Stimulated activated naive CD8-positive, alpha-beta T cell treated with anti-CD3 and anti-CD28 coated beads, Interleukin-15, amount 100 ng/mL, for 72 hours (primary cell): ENCODE results near the gene CNIH2.
"Not testable (repeated sequence)": the region's sequence is repeated elsewhere in the genome, so short reads cannot be mapped to it uniquely, and the experiment has no call there.

Experiments
- ATAC-seq: fragments of 150-1000 bp; cut with Tn5 transposase; 2 replicates; pipeline ENCODE4 v1.10.0; 2021; ENCODE audit warnings: mild to moderate bottlenecking, moderate library complexity
- DNase-seq, 2 donors: peaks; one replicate each; pipeline ENCODE4 v3.0.0; 2021 to 2022
- H3K27ac Mint-ChIP-seq, 2 donors: one replicate each; pipeline ENCODE4 v1.8.0; 2022; ENCODE audit warnings: mild to moderate bottlenecking in 2 of 2, mixed read lengths in 2 of 2, moderate library complexity in 2 of 2
- H3K27me3 Mint-ChIP-seq: one replicate; pipeline ENCODE4 v1.8.0; 2022; ENCODE audit warnings: mixed read lengths
- H3K4me1 Mint-ChIP-seq: one replicate; pipeline ENCODE4 v1.8.0; 2022; ENCODE audit warnings: mild to moderate bottlenecking, mixed read lengths
- H3K4me3 Mint-ChIP-seq, 2 donors: one replicate each; pipeline ENCODE4 v1.8.0; 2022; ENCODE audit warnings: mild to moderate bottlenecking in 2 of 2, mixed read lengths in 2 of 2, moderate library complexity in 1 of 2
- H3K9me3 Mint-ChIP-seq, 2 donors: one replicate each; pipeline ENCODE4 v1.8.0; 2022; ENCODE audit warnings: mixed read lengths in 2 of 2

Gene CNIH2

GRCh38 chr11:66265531-66266377, 12.2 kb upstream of the CNIH2 start:
- Mint-ChIP-seq H3K9me3 (no peaks in the 10 kb centered on the region), H3K27ac (no peak overlapping the region), H3K4me1 (peaks cover 36% of the 10 kb centered on the region), H3K27me3 (no peaks in the 10 kb centered on the region), H3K4me3 (no peak overlapping the region)
- DNase-seq: no peak
- no peak for ATAC-seq

GRCh38 chr11:66266378-66267038, 11.5 kb upstream of the CNIH2 start:
- peak overlapping the region; percentile 90 to 95 for H3K4me3 Mint-ChIP-seq
- no peaks in the 10 kb centered on the region for H3K27me3 Mint-ChIP-seq
- DNase-seq: no peak
- no peak overlapping the region for H3K27ac Mint-ChIP-seq
- H3K9me3 Mint-ChIP-seq: no peaks in the 10 kb centered on the region
- no peak for ATAC-seq
- peaks cover 40% of the 10 kb centered on the region for H3K4me1 Mint-ChIP-seq

DNA sequence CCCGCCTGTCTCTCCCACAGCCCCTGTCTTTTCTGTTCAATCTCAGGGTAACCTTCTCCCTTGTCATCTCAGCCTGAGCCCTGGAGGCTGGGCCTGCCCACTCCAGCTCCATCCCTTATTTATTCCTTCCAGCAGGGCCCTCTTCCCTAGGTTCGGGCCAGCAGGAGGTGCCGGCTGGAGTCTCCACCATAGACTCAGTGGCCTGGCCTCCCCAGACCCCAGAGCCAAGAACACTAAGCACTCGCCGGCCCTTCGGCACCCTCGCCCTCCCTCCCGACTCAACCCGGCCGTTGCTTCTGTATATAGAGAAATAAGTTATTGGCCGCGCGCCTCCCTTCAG, 11.0 kb upstream of the CNIH2 start:
- no peaks in the 10 kb centered on the region for H3K9me3 Mint-ChIP-seq
- no peaks in the 10 kb centered on the region for H3K27me3 Mint-ChIP-seq
- H3K27ac Mint-ChIP-seq: no peak overlapping the region
- ATAC-seq (no peak), DNase-seq (no peak)
- peak overlapping the region; percentile 90 to 95 for H3K4me3 Mint-ChIP-seq
- H3K4me1 Mint-ChIP-seq: peaks cover 45% of the 10 kb centered on the region

- peak overlapping the region; percentile 90 to 95 for H3K4me3 Mint-ChIP-seq
- ATAC-seq (peak; percentile 70), DNase-seq (peak; percentile 91 to 92)
- H3K27me3 Mint-ChIP-seq: no peaks in the 10 kb centered on the region
- H3K9me3 Mint-ChIP-seq: no peaks in the 10 kb centered on the region
- H3K27ac Mint-ChIP-seq: peak overlapping the region; percentile 94 to 96
- H3K4me1 Mint-ChIP-seq: peaks cover 51% of the 10 kb centered on the region
Observed at GRCh38 chr11:66267379-66268243, 10.4 kb upstream of the CNIH2 start.

- peak within 1 kb of the TSS; percentile 90 to 95 for H3K4me3 Mint-ChIP-seq
- H3K27me3 Mint-ChIP-seq: no peaks in the 10 kb centered on the region
- ATAC-seq (peak; percentile 88), DNase-seq (peak; percentile 100)
- H3K9me3 Mint-ChIP-seq: no peaks in the 10 kb centered on the region
- H3K4me1 Mint-ChIP-seq: peaks cover 54% of the 10 kb centered on the region
- H3K27ac Mint-ChIP-seq: peak within 1 kb of the TSS; percentile 94 to 96
Observed at GRCh38 chr11:66268244-66268951, 9.6 kb upstream of the CNIH2 start, which contains the start of gene RAB1B. TSS of gene RAB1B (plus strand) at chr11:66268639. CDS start at chr11:66268680, 41 bp downstream.

DNA sequence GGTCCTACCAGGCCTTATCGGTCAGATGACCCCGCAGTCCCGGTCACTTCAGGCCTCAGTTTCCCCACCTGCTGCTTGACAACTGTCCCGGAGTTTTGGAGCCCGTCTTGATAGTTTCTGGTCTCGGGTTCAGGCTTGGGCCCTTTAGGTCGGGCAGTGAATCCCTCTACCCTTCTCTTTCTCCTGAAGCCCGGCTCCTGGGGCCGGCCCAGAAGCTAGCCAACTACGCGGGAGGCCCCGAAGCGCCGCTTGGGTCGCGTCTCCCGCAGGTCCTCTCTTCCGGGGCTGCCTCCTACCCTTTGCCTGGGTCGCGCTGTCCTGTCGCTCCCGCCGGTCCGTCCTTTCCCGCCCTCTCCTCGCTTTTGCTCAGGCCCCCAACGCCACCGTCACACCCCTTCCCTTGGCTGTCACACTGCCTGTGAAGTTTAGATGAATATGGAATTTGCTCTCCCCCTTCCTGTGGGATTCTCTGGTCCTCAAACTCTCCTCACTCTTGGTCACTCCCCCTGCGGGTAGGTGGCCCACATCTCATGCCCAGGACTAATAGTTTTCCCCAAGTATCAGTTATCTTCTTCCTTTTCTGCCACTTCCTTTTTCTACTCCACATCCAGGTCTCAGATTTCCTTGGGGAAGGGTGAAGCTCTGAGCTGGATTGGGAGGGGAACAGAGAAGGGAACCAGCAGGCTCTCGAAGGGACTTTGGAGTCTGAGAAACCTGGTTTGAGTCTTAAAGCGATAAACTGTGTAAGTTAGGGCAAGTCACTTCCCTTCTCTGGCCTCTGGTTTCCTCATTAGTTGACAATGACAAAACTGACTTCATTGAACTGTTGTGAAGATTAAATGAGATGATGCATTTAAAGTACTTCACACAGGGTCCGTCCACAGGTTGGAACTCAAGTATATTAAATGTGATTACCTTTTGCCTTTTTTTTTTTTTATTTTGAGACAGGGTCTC, 8.7 kb upstream of the CNIH2 start:
- Mint-ChIP-seq H3K27ac (peak overlapping the region; percentile 94 to 96), H3K9me3 (no peaks in the 10 kb centered on the region), H3K27me3 (no peaks in the 10 kb centered on the region), H3K4me1 (peaks cover 54% of the 10 kb centered on the region), H3K4me3 (peak overlapping the region; percentile 90 to 95)
- ATAC-seq (no peak), DNase-seq (no peak)

GRCh38 chr11:66271816-66272215, 6.2 kb upstream of the CNIH2 start:
- peaks cover 55% of the 10 kb centered on the region for H3K4me1 Mint-ChIP-seq
- no peaks in the 10 kb centered on the region for H3K9me3 Mint-ChIP-seq
- H3K27ac Mint-ChIP-seq: no peak overlapping the region
- no peaks in the 10 kb centered on the region for H3K27me3 Mint-ChIP-seq
- DNase-seq (no peak), ATAC-seq (no peak)
- H3K4me3 Mint-ChIP-seq: no peak overlapping the region

DNA sequence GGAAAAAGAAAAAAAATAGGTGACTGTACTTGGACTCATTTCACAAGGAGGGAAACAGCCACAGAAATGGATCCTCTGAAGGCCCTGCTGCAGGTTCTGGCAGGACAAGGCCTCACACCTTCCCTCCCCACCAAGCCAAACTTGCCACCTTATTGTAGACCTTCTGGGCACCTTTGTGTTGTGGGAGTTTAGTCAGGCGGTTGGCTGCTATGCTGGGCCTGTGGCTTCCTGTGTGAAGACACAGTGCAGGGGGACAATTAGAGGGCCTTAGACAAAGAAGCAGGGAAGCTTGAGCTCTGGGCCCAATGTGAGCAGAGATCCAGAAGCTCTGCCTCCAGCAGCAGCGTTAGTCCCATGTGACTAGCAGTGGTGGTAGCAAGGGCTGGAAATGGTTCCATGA, 5.4 kb upstream of the CNIH2 start:
- H3K27ac Mint-ChIP-seq: no peak overlapping the region

DNA sequence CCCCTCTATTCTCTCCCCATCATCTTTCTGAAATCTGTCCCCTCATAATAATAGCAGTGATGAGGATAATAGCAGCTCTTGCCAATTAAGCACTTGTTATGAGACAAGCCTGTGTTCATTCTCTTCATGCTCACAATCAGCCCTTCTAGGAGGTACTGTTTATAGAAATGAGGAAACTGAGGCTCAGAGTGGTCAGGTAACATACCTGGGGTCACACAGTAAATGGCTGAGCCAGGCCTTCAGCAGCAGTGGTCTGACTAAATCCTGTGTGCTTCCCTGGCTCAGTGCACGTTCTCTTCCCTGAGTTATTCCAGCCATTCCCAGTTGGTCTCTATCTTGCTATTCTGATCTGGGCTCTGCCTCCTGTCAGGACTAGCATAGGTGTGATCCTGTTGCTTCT, 3.8 kb upstream of the CNIH2 start:
- ATAC-seq: no peak
- Mint-ChIP-seq H3K4me1 (peaks cover 55% of the 10 kb centered on the region), H3K9me3 (no peaks in the 10 kb centered on the region), H3K4me3 (no peak overlapping the region), H3K27me3 (peaks cover 4% of the 10 kb centered on the region), H3K27ac (no peak overlapping the region)
- no peak for DNase-seq

More for the DNA sequence above, 5.4 kb upstream of the CNIH2 start:
- Mint-ChIP-seq H3K4me1 (peaks cover 55% of the 10 kb centered on the region), H3K4me3 (no peak overlapping the region), H3K9me3 (no peaks in the 10 kb centered on the region), H3K27me3 (no peaks in the 10 kb centered on the region)
- ATAC-seq (no peak), DNase-seq (no peak)

- ATAC-seq: no peak
- no peak overlapping the region for H3K4me3 Mint-ChIP-seq
- no peaks in the 10 kb centered on the region for H3K9me3 Mint-ChIP-seq
- H3K27ac Mint-ChIP-seq: peak overlapping the region in 1 of 2 donors; percentile 27
- peaks cover 50% of the 10 kb centered on the region for H3K4me1 Mint-ChIP-seq
- H3K27me3 Mint-ChIP-seq: peaks cover 14% of the 10 kb centered on the region
- DNase-seq: no peak
Observed at GRCh38 chr11:66275396-66275795, 2.6 kb upstream of the CNIH2 start.

DNA sequence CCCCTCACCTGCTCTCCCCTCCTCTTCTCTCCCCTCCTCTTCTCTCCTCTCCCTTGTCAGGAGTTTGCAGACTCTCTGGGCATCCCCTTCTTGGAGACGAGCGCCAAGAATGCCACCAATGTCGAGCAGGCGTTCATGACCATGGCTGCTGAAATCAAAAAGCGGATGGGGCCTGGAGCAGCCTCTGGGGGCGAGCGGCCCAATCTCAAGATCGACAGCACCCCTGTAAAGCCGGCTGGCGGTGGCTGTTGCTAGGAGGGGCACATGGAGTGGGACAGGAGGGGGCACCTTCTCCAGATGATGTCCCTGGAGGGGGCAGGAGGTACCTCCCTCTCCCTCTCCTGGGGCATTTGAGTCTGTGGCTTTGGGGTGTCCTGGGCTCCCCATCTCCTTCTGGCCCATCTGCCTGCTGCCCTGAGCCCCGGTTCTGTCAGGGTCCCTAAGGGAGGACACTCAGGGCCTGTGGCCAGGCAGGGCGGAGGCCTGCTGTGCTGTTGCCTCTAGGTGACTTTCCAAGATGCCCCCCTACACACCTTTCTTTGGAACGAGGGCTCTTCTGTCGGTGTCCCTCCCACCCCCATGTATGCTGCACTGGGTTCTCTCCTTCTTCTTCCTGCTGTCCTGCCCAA, 1.9 kb upstream of the CNIH2 start:
- Mint-ChIP-seq H3K4me3 (no peak overlapping the region), H3K9me3 (no peaks in the 10 kb centered on the region), H3K4me1 (peaks cover 44% of the 10 kb centered on the region), H3K27me3 (peaks cover 21% of the 10 kb centered on the region), H3K27ac (no peak overlapping the region)
- ATAC-seq: no peak
- DNase-seq: no peak

DNA sequence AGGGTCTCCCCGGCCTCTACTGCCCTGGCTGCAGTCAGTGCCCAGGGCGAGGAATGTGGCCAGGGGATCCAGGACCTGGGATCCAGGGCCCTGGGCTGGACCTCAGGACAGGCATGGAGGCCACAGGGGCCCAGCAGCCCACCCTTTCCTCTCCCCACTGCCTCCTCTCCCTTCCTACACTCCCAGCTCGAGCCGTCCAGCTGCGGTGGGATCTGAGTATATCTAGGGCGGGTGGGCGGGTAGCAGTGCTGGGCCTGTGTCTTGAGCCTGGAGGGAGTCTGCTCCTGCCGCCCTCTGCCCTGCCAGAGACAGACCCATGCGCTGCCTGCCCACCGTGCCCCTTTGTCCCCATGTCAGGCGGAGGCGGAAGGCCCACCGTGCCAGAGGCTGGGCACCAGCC, 1.4 kb upstream of the CNIH2 start:
- not testable (repeated sequence) for H3K9me3 Mint-ChIP-seq, H3K27ac Mint-ChIP-seq, DNase-seq, H3K4me3 Mint-ChIP-seq
- Mint-ChIP-seq H3K27me3 (peaks cover 21% of the 10 kb centered on the region), H3K4me1 (peaks cover 43% of the 10 kb centered on the region)
- peak; percentile 5 for ATAC-seq

DNA sequence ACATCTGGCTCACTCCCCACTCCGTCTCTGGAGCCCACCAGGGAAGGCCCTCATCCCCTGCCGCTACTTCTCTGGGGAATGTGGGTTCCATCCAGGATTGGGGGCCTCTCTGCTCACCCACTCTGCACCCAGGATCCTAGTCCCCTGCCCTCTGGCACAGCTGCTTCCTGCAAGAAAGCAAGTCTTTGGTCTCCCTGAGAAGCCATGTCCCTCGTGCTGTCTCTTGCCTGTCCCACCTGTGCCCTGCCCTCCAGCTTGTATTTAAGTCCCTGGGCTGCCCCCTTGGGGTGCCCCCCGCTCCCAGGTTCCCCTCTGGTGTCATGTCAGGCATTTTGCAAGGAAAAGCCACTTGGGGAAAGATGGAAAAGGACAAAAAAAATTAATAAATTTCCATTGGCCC, 911 bp upstream of the CNIH2 start:
- peaks cover 21% of the 10 kb centered on the region for H3K27me3 Mint-ChIP-seq
- H3K9me3 Mint-ChIP-seq, ATAC-seq, DNase-seq: not testable (repeated sequence)
- H3K4me1 Mint-ChIP-seq: peaks cover 43% of the 10 kb centered on the region
- peak overlapping the region in 1 of 2 donors; percentile 8 for H3K27ac Mint-ChIP-seq
- H3K4me3 Mint-ChIP-seq: peak overlapping the region in 1 of 2 donors; percentile 27
